C4-2B (cell line): ENCODE measurements around the gene KCNK4.

Source experiments
- CTCF ChIP-seq: fragments of 450-650 bp; conservative IDR thresholded peaks from 2 replicates; pipeline ENCODE4 v1.5.1; 2017; ENCODE audit warnings: mild to moderate bottlenecking
- ZFX ChIP-seq: fragments of 450-650 bp; IDR thresholded peaks from 2 replicates; pipeline ENCODE4 v1.6.1; 2017

- TF ChIP-seq CTCF: no peak
- no peak for TF ChIP-seq ZFX
Observed at GRCh38 chr11:64297699-64298358, 6.7 kb downstream of the KCNK4 start.
